GM23338 (cell line): ENCODE results near the gene FHIT. TPM values are rescaled to one million over a fixed set of nuclear protein-coding genes. Genes with fewer than 3 reads are reported as not detected.

Experiments used
- ATAC-seq: fragments of 200-7000 bp; cut with Tn5 transposase; 3 replicates; pipeline ENCODE4 v1.9.1; 2020
- DNase-seq: peaks from one replicate; pipeline ENCODE4 v3.0.0-alpha.2; 2015; ENCODE audit warnings: low spot score
- H2AFZ ChIP-seq: fragments of 200-600 bp; sonication (generic); 2 replicates; pipeline ENCODE4 v1.8.0; 2016; ENCODE audit warnings: antibody characterized with exemption, mild to moderate bottlenecking, moderate library complexity
- H3F3A ChIP-seq: fragments of 200-600 bp; sonication (generic); replicated peaks from 2 replicates; pipeline ENCODE4 v1.8.0; 2017; ENCODE audit warnings: antibody characterized with exemption, mixed run types, low read depth
- H3K27ac ChIP-seq: fragments of 200-600 bp; sonication (generic); 2 replicates; pipeline ENCODE4 v1.6.1; 2016; ENCODE audit warnings: low read depth
- H3K27me3 ChIP-seq: fragments of 200-600 bp; sonication (generic); 2 replicates; pipeline ENCODE4 v1.8.0; 2016; ENCODE audit warnings: mild to moderate bottlenecking, mixed run types, moderate library complexity; ENCODE audit not compliant: insufficient read depth
- H3K36me3 ChIP-seq: fragments of 200-600 bp; sonication (generic); 2 replicates; pipeline ENCODE4 v1.8.0; 2016; ENCODE audit warnings: mild to moderate bottlenecking; ENCODE audit not compliant: insufficient read depth
- H3K4me1 ChIP-seq: fragments of 200-600 bp; sonication (generic); 2 replicates; pipeline ENCODE4 v1.8.0; 2016; ENCODE audit warnings: mild to moderate bottlenecking, moderate library complexity; ENCODE audit not compliant: insufficient read depth
- H3K4me2 ChIP-seq: fragments of 200-600 bp; sonication (generic); 2 replicates; pipeline ENCODE4 v1.7.1; 2017; ENCODE audit warnings: mixed run types
- H3K4me3 ChIP-seq: fragments of 200-600 bp; sonication (generic); 2 replicates; pipeline ENCODE4 v1.6.1; 2016; ENCODE audit warnings: mixed run types
- H3K79me2 ChIP-seq: fragments of 200-600 bp; sonication (generic); replicated peaks from 2 replicates; pipeline ENCODE4 v1.8.0; 2017; ENCODE audit warnings: mild to moderate bottlenecking; ENCODE audit not compliant: insufficient read depth
- H3K9me2 ChIP-seq: fragments of 200-600 bp; sonication (generic); 2 replicates; pipeline ENCODE4 v1.8.0; 2017; ENCODE audit not compliant: insufficient read depth
- H4K20me1 ChIP-seq: fragments of 200-600 bp; sonication (generic); replicated peaks from 2 replicates; pipeline ENCODE4 v1.8.0; 2017; ENCODE audit warnings: mild to moderate bottlenecking; ENCODE audit not compliant: insufficient read depth
- H3K27ac Mint-ChIP-seq: 2 replicates; pipeline ENCODE4 v1.8.0; 2020; ENCODE audit warnings: inconsistent platforms, mild to moderate bottlenecking, moderate library complexity, mixed read lengths
- H3K27me3 Mint-ChIP-seq: 3 replicates; pipeline ENCODE4 v1.8.0; 2022; ENCODE audit warnings: low read depth, mild to moderate bottlenecking, moderate library complexity, mixed read lengths, inconsistent platforms; ENCODE audit not compliant: insufficient read depth, poor library complexity
- H3K36me3 Mint-ChIP-seq: 3 replicates; pipeline ENCODE4 v1.8.0; 2021; ENCODE audit warnings: low read depth, mild to moderate bottlenecking, inconsistent platforms, moderate library complexity, mixed read lengths
- H3K4me1 Mint-ChIP-seq: 3 replicates; pipeline ENCODE4 v1.8.0; 2020; ENCODE audit warnings: mild to moderate bottlenecking, inconsistent platforms, mixed read lengths
- H3K4me3 Mint-ChIP-seq: 3 replicates; pipeline ENCODE4 v1.8.0; 2021; ENCODE audit warnings: moderate library complexity, mild to moderate bottlenecking, inconsistent platforms, mixed read lengths
- H3K9me3 Mint-ChIP-seq: 3 replicates; pipeline ENCODE4 v1.8.0; 2020; ENCODE audit warnings: moderate library complexity, mild to moderate bottlenecking, inconsistent platforms, mixed read lengths
- CREB1 ChIP-seq: fragments of 250-450 bp; sonication (Bioruptor Pico); IDR thresholded peaks from 2 replicates; pipeline ENCODE4 v1.5.0; 2020; ENCODE audit warnings: low read depth, mild to moderate bottlenecking, moderate library complexity
- EZH2phosphoT487 ChIP-seq: fragments of 200-600 bp; sonication (generic); IDR thresholded peaks from one replicate; pipeline ENCODE4 v1.8.1; 2018; ENCODE audit warnings: antibody characterized with exemption; ENCODE audit not compliant: unreplicated experiment
- polyA plus RNA-seq: library from polyadenylated mRNA; unstranded; fragments of >200 nt; fragmentation: Nextera tagmentation; extraction: Ambion mirVana; gene quantifications from 2 replicates; pipeline ENCODE4 v1.2.1, GENCODE V29; 2016
- total RNA-seq: library from RNA; depleted of rRNA; stranded (reverse); fragments of >200 nt; shearing (Covaris generic); gene quantifications from 2 replicates; pipeline ENCODE4 v1.2.3, GENCODE V29; 2014
- TF ChIP-seq, protein P1 (sequence below): IDR thresholded peaks from 2 replicates; pipeline ENCODE4 v1.6.1; 2016; ENCODE audit warnings: antibody characterized with exemption
- TF ChIP-seq, protein P2 (sequence below), 2 experiments: fragments of 200-600 bp in 1 of 2; sonication (generic) in 1 of 2; conservative IDR thresholded peaks; 2 replicates each; pipeline versions ENCODE4 v1.5.1 to v1.6.1; 2016 to 2017; ENCODE audit warnings: antibody characterized with exemption in 2 of 2, low read depth in 2 of 2, mild to moderate bottlenecking in 2 of 2, moderate library complexity in 1 of 2
- TF ChIP-seq, protein P3 (sequence below): fragments of 250-450 bp; sonication (Bioruptor Pico); IDR thresholded peaks from 2 replicates; pipeline ENCODE4 v1.5.0; 2020; ENCODE audit warnings: mild to moderate bottlenecking, moderate library complexity

Gene FHIT
- total and polyA plus RNA-seq, 2 experiments from 2014 or later, result 3.0 to 8.3 TPM

DNA sequence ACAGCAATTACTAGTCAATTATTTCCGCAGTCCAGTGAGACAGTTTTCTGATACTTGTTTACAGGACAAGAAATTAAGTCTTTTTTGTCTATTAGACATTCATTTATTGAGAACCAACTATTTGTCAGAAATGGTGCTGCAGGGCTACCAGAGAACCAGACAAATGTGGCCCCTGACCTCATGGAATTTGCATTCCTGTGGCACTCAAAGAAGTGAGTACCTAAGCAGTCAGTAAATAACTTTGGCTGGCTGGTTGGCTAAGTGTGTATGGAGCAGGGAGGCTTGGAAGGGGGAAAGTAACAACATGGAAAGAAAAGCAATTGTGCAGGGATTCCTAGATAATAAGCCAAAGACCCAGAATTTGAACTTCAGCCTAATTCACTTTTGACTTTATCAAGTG is 1364.5 kb downstream of the FHIT start:
- ATAC-seq (no peak), DNase-seq (no peak)
- TF ChIP-seq, protein P1, sequence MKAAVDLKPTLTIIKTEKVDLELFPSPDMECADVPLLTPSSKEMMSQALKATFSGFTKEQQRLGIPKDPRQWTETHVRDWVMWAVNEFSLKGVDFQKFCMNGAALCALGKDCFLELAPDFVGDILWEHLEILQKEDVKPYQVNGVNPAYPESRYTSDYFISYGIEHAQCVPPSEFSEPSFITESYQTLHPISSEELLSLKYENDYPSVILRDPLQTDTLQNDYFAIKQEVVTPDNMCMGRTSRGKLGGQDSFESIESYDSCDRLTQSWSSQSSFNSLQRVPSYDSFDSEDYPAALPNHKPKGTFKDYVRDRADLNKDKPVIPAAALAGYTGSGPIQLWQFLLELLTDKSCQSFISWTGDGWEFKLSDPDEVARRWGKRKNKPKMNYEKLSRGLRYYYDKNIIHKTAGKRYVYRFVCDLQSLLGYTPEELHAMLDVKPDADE, result no peak
- TF ChIP-seq, protein P2, sequence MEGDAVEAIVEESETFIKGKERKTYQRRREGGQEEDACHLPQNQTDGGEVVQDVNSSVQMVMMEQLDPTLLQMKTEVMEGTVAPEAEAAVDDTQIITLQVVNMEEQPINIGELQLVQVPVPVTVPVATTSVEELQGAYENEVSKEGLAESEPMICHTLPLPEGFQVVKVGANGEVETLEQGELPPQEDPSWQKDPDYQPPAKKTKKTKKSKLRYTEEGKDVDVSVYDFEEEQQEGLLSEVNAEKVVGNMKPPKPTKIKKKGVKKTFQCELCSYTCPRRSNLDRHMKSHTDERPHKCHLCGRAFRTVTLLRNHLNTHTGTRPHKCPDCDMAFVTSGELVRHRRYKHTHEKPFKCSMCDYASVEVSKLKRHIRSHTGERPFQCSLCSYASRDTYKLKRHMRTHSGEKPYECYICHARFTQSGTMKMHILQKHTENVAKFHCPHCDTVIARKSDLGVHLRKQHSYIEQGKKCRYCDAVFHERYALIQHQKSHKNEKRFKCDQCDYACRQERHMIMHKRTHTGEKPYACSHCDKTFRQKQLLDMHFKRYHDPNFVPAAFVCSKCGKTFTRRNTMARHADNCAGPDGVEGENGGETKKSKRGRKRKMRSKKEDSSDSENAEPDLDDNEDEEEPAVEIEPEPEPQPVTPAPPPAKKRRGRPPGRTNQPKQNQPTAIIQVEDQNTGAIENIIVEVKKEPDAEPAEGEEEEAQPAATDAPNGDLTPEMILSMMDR (conservative IDR thresholded peaks at IDR 0.05; ENCODE audit: low read depth in 2 of 2), result no peak
- TF ChIP-seq EZH2phosphoT487 (no peak), CREB1 (CRISPR knock-in tag) (no peak)
- TF ChIP-seq, protein P3, sequence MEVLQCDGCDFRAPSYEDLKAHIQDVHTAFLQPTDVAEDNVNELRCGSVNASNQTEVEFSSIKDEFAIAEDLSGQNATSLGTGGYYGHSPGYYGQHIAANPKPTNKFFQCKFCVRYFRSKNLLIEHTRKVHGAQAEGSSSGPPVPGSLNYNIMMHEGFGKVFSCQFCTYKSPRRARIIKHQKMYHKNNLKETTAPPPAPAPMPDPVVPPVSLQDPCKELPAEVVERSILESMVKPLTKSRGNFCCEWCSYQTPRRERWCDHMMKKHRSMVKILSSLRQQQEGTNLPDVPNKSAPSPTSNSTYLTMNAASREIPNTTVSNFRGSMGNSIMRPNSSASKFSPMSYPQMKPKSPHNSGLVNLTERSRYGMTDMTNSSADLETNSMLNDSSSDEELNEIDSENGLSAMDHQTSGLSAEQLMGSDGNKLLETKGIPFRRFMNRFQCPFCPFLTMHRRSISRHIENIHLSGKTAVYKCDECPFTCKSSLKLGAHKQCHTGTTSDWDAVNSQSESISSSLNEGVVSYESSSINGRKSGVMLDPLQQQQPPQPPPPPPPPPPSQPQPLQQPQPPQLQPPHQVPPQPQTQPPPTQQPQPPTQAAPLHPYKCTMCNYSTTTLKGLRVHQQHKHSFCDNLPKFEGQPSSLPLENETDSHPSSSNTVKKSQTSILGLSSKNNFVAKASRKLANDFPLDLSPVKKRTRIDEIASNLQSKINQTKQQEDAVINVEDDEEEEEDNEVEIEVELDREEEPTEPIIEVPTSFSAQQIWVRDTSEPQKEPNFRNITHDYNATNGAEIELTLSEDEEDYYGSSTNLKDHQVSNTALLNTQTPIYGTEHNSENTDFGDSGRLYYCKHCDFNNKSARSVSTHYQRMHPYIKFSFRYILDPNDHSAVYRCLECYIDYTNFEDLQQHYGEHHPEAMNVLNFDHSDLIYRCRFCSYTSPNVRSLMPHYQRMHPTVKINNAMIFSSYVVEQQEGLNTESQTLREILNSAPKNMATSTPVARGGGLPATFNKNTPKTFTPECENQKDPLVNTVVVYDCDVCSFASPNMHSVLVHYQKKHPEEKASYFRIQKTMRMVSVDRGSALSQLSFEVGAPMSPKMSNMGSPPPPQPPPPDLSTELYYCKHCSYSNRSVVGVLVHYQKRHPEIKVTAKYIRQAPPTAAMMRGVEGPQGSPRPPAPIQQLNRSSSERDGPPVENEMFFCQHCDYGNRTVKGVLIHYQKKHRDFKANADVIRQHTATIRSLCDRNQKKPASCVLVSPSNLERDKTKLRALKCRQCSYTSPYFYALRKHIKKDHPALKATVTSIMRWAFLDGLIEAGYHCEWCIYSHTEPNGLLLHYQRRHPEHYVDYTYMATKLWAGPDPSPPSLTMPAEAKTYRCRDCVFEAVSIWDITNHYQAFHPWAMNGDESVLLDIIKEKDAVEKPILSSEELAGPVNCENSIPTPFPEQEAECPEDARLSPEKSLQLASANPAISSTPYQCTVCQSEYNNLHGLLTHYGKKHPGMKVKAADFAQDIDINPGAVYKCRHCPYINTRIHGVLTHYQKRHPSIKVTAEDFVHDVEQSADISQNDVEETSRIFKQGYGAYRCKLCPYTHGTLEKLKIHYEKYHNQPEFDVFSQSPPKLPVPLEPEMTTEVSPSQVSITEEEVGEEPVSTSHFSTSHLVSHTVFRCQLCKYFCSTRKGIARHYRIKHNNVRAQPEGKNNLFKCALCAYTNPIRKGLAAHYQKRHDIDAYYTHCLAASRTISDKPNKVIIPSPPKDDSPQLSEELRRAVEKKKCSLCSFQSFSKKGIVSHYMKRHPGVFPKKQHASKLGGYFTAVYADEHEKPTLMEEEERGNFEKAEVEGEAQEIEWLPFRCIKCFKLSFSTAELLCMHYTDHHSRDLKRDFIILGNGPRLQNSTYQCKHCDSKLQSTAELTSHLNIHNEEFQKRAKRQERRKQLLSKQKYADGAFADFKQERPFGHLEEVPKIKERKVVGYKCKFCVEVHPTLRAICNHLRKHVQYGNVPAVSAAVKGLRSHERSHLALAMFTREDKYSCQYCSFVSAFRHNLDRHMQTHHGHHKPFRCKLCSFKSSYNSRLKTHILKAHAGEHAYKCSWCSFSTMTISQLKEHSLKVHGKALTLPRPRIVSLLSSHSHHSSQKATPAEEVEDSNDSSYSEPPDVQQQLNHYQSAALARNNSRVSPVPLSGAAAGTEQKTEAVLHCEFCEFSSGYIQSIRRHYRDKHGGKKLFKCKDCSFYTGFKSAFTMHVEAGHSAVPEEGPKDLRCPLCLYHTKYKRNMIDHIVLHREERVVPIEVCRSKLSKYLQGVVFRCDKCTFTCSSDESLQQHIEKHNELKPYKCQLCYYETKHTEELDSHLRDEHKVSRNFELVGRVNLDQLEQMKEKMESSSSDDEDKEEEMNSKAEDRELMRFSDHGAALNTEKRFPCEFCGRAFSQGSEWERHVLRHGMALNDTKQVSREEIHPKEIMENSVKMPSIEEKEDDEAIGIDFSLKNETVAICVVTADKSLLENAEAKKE (CRISPR knock-in tag), result no peak
- H3K9me2 ChIP-seq, result peaks cover 5% of the 10 kb centered on the region; the same call in 1 of the 2 replicates
- H3K27me3 ChIP-seq, result no peaks in the 10 kb centered on the region
- H4K20me1 ChIP-seq, result no peaks in the 10 kb centered on the region
- Mint-ChIP-seq H3K27me3 (peaks cover 3% of the 10 kb centered on the region), H3K4me1 (peaks cover 15% of the 10 kb centered on the region; the same call in 2 of the 3 replicates), H3K4me3 (no peak overlapping the region), H3K27ac (no peak overlapping the region), H3K9me3 (no peaks in the 10 kb centered on the region), H3K36me3 (no peaks in the 10 kb centered on the region)
- H2AFZ ChIP-seq, result no peak overlapping the region
- no peak overlapping the region for H3K4me2 ChIP-seq
- H3F3A ChIP-seq, result no peaks in the 10 kb centered on the region
- no peak overlapping the region for H3K4me3 ChIP-seq
- H3K27ac ChIP-seq, result no peak overlapping the region
- H3K36me3 ChIP-seq, result no peaks in the 10 kb centered on the region
- no peaks in the 10 kb centered on the region for H3K4me1 ChIP-seq
- H3K79me2 ChIP-seq, result no peaks in the 10 kb centered on the region
